HG03139 (cell line): Measurements from ENCODE around the gene FAM83F.

Experiments used
- ATAC-seq: cut with Tn5 transposase; IDR thresholded peaks from one replicate; pipeline ENCODE4 v1.9.1; 2021; ENCODE audit not compliant: unreplicated experiment

The FAM83F gene

GRCh38 chr22:40056154-40056553, 61.4 kb downstream of the FAM83F start:
- ATAC-seq = no peak

GRCh38 chr22:40056559-40056958, 61.8 kb downstream of the FAM83F start:
- ATAC-seq = no peak

GRCh38 chr22:40057652-40058051, 62.9 kb downstream of the FAM83F start:
- no peak for ATAC-seq

GRCh38 chr22:40058265-40058664, 63.5 kb downstream of the FAM83F start:
- no peak for ATAC-seq

- no peak for ATAC-seq
Observed at GRCh38 chr22:40065981-40066380, 71.2 kb downstream of the FAM83F start.

GRCh38 chr22:40067639-40068038, 72.9 kb downstream of the FAM83F start:
- no peak for ATAC-seq

GRCh38 chr22:40070701-40071100, 75.9 kb downstream of the FAM83F start:
- ATAC-seq = no peak

GRCh38 chr22:40071720-40072119, 77.0 kb downstream of the FAM83F start:
- ATAC-seq = no peak

- ATAC-seq = no peak
Observed at GRCh38 chr22:40076702-40077645, 82.2 kb downstream of the FAM83F start.

GRCh38 chr22:40077646-40078016, 82.9 kb downstream of the FAM83F start:
- ATAC-seq = no peak

- ATAC-seq = no peak
Observed at GRCh38 chr22:40081662-40082061, 86.9 kb downstream of the FAM83F start.

- ATAC-seq = no peak
Observed at GRCh38 chr22:40082184-40082583, 87.4 kb downstream of the FAM83F start.

GRCh38 chr22:40083794-40084193, 89.0 kb downstream of the FAM83F start:
- no peak for ATAC-seq

- ATAC-seq = no peak
Observed at GRCh38 chr22:40084246-40084645, 89.5 kb downstream of the FAM83F start.

- no peak for ATAC-seq
Observed at GRCh38 chr22:40088818-40089217, 94.1 kb downstream of the FAM83F start.
